ENCODE measurements around the gene CXXC5.

CXXC5 gene

GRCh38 chr5:139700711-139701055 is 52.5 kb downstream of the CXXC5 start:
- CTCF ChIA-PET, result interaction anchor here (0.6 to 6.1 kb wide), 6 partner anchors 10 to 69 kb away, joined by 3 to 41 read pairs (median 4); partner anchors contain the start of gene CXXC5

GRCh38 chr5:139701056-139701741 is 53.0 kb downstream of the CXXC5 start:
- no peak for TF ChIP-seq CTCF (IDR thresholded peaks at IDR 0.05; ENCODE audit: insufficient read depth, low read length, missing control alignments)
- ChIA-PET CTCF (interaction anchor here (1.1 to 6.1 kb wide), 5 partner anchors 9 to 70 kb away, joined by 3 to 41 read pairs (median 5); partner anchors contain the start of gene CXXC5), POLR2A (interaction anchor here (1.2 kb wide), 1 partner anchor 8 kb away, joined by 3 read pairs; no protein-coding TSS in a partner anchor)
- no peak for DNase-seq (ENCODE audit: low read depth, low spot score)
- H3K4me3 ChIP-seq (ENCODE audit: low read depth, low read length), result no peak overlapping the region

More at GRCh38 chr5:139700711-139701055, 52.5 kb downstream of the CXXC5 start:
- POLR2A ChIA-PET, result interaction anchor here (1.2 kb wide), 1 partner anchor 8 kb away, joined by 3 read pairs; no protein-coding TSS in a partner anchor
- TF ChIP-seq CTCF (IDR thresholded peaks at IDR 0.05; ENCODE audit: insufficient read depth, low read length, missing control alignments), result no peak
- DNase-seq (ENCODE audit: low read depth, low spot score), result no peak
- H3K4me3 ChIP-seq (ENCODE audit: low read depth, low read length), result no peak overlapping the region

- DNase-seq (ENCODE audit: low read depth, low spot score), result no peak
- ChIA-PET CTCF (interaction anchor here (1.3 to 6.1 kb wide), 4 partner anchors 8 to 67 kb away, joined by 3 to 41 read pairs (median 13); no protein-coding TSS in a partner anchor), POLR2A (no interaction called here)
- no peak for TF ChIP-seq CTCF (IDR thresholded peaks at IDR 0.05; ENCODE audit: insufficient read depth, low read length, missing control alignments)
- no peak overlapping the region for H3K4me3 ChIP-seq (ENCODE audit: low read depth, low read length)
Measured at GRCh38 chr5:139702548-139702947, 54.4 kb downstream of the CXXC5 start.

- DNase-seq (ENCODE audit: low read depth, low spot score), result no peak
- ChIA-PET CTCF (no interaction called here), POLR2A (interaction anchor here (1.3 kb wide), 1 partner anchor 8 kb away, joined by 3 read pairs; no protein-coding TSS in a partner anchor)
- H3K4me3 ChIP-seq (ENCODE audit: low read depth, low read length), result no peak overlapping the region
- TF ChIP-seq CTCF (IDR thresholded peaks at IDR 0.05; ENCODE audit: insufficient read depth, low read length, missing control alignments), result no peak
Measured at GRCh38 chr5:139704748-139705147, 56.6 kb downstream of the CXXC5 start.

- DNase-seq (ENCODE audit: low read depth, low spot score), result no peak
- ChIA-PET POLR2A (interaction anchor here (1.3 kb wide), 1 partner anchor 8 kb away, joined by 3 read pairs; no protein-coding TSS in a partner anchor), CTCF (no interaction called here)
- TF ChIP-seq CTCF (IDR thresholded peaks at IDR 0.05; ENCODE audit: insufficient read depth, low read length, missing control alignments), result no peak
- no peak overlapping the region for H3K4me3 ChIP-seq (ENCODE audit: low read depth, low read length)
Measured at GRCh38 chr5:139705191-139705590, 57.0 kb downstream of the CXXC5 start.
